D721Med (cell line): Measurements from ENCODE around the gene GSE1.

ENCODE experiments used
- DNase-seq: peaks from one replicate; pipeline ENCODE4 v3.0.0; 2011; ENCODE audit warnings: low spot score; ENCODE audit not compliant: insufficient read length
- FAIRE-seq: peaks from 2 replicates; lab custom pipeline; 2011; peaks lifted over from hg19 to GRCh38; lab: Jason Lieb, UNC
- CTCF ChIP-seq: IDR thresholded peaks from 2 replicates; pipeline ENCODE4 v1.5.1; 2012; ENCODE audit warnings: mild to moderate bottlenecking, control low read depth; ENCODE audit not compliant: insufficient read depth; ENCODE audit errors: missing control alignments

Gene GSE1

GRCh38 chr16:85637061-85637807, 24.1 kb downstream of the GSE1 start:
- no peak for DNase-seq
- no peak for FAIRE-seq
- TF ChIP-seq CTCF, result no peak

- no peak for TF ChIP-seq CTCF
- DNase-seq, result no peak
- no peak for FAIRE-seq
Observed at GRCh38 chr16:85637808-85638647, 24.9 kb downstream of the GSE1 start.

DNA sequence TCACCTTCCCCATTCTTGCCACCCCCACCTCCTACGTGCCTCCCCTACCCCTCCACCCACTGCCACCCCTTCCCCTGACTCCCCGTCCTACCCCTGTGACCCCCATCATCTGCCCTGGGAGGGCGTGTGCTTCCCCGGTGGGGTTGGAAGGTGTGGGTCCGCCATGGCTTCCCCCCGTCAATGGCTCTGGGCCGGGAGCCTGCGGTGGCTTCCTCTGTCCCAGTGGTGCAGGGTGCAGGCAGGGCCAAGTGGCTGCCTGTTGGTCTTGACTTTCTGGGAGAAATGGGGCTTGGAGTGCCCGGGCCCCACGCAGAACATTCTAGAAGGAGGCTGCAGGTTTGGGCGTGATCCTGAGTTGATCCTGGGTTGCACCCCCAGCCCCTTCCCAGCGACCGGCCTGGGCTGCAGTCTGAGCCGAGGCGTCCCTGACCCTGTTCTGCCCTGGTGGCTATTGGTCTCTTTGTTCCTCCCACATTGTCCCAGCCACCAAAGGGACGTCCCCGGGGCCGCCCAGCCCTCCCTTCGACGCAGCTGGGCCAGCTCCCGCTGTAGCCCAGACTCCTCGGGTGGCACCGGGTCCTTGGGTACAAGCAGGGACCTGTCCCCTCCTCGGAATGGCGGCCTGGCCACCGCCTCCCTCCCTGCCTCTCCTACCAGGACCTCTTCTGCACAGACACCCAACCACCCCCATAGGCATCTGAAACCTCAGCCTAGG, 25.7 kb downstream of the GSE1 start:
- DNase-seq (no peak), FAIRE-seq (no peak)

DNA sequence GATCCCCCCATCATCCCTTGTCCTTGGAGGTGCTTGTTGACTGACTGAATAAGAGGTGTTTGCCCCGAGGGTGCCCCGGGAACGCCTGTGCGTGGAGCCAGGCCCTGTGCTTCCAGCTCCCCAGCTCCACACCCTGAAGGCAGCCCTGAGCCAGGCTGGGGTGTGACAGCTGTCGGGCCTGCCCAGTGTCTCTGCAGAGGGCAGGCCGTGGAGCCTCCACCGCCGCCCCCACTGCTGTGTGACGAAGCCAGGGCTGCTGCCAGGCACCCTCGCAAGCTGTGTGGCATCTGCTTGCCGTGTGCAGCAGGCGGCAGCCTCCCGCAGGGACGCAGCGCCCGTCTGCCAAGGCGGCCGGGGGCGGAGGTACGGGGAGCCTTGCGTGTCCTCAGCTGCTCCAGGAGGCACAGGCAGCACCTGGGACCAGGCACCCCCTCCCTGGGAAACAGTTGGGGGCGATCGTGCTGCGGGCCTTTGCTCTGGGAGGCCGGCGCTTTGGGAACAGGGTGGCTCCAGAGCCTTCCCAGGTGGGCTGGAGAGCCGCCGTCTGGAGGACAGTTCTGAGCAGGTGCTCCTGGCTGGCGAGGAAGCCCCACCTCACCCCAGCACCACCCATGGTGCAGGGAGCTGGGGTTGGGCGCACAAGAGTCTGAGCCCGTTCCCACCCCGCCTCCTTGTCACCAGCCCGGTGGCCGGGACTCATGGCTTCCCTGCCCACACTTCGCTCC, 26.6 kb downstream of the GSE1 start:
- TF ChIP-seq CTCF, result no peak
- no peak for DNase-seq

More for the DNA sequence above, 25.7 kb downstream of the GSE1 start:
- no peak for TF ChIP-seq CTCF

DNA sequence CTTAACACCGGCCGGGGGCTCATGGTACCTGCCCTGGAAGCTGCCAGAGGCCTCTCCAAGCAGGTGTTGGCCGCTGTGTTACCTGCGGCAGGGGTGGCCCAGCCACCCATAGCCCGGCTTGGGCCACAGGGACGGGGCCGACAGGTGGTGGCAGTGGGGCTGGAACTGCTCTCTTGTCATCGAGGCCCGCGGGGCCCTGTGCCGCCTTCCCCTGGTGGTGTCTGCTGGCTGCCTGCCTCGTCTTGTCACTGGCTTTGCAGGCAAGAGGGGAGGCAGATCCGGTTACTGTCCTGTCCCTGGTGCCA, 27.1 kb downstream of the GSE1 start:
- FAIRE-seq (no peak), DNase-seq (no peak)
- no peak for TF ChIP-seq CTCF

More for the DNA sequence above, 26.6 kb downstream of the GSE1 start:
- no peak for FAIRE-seq

- DNase-seq (no peak), FAIRE-seq (no peak)
- no peak for TF ChIP-seq CTCF
Observed at GRCh38 chr16:85640585-85640984, 27.5 kb downstream of the GSE1 start.
